NB4 (cell line): ENCODE measurements around the gene FLVCR1.
"Not testable (repeated sequence)": the region's sequence is repeated elsewhere in the genome, so short reads cannot be mapped to it uniquely, and the experiment has no call there.

ENCODE experiments used
- DNase-seq: peaks from one replicate; pipeline ENCODE4 v3.0.0; 2010; ENCODE audit warnings: low read depth
- H3K4me3 ChIP-seq: one replicate; pipeline ENCODE4 v1.5.1; 2011; ENCODE audit warnings: mild to moderate bottlenecking, low read depth, low read length, moderate library complexity
- MYC ChIP-seq: IDR thresholded peaks from 2 replicates; pipeline ENCODE4 v1.6.1; 2011; ENCODE audit warnings: low read depth, low read length
- POLR2A ChIP-seq: IDR thresholded peaks from 2 replicates; pipeline ENCODE4 v1.6.1; 2011; ENCODE audit warnings: mild to moderate bottlenecking; ENCODE audit not compliant: insufficient read length; ENCODE audit errors: extremely low read depth
- TF ChIP-seq, protein P1 (sequence below): IDR thresholded peaks from 2 replicates; pipeline ENCODE4 v1.6.1; 2011; ENCODE audit warnings: low read depth, low read length
- TF ChIP-seq, protein P2 (sequence below): IDR thresholded peaks from one replicate; pipeline ENCODE4 v1.5.1; 2012; ENCODE audit warnings: low read depth, low read length

FLVCR1 gene

GRCh38 chr1:212824201-212824600 is 33.9 kb upstream of the FLVCR1 start:
- no peak for DNase-seq
- H3K4me3 ChIP-seq: no peak overlapping the region
- no peak for TF ChIP-seq MYC

DNA sequence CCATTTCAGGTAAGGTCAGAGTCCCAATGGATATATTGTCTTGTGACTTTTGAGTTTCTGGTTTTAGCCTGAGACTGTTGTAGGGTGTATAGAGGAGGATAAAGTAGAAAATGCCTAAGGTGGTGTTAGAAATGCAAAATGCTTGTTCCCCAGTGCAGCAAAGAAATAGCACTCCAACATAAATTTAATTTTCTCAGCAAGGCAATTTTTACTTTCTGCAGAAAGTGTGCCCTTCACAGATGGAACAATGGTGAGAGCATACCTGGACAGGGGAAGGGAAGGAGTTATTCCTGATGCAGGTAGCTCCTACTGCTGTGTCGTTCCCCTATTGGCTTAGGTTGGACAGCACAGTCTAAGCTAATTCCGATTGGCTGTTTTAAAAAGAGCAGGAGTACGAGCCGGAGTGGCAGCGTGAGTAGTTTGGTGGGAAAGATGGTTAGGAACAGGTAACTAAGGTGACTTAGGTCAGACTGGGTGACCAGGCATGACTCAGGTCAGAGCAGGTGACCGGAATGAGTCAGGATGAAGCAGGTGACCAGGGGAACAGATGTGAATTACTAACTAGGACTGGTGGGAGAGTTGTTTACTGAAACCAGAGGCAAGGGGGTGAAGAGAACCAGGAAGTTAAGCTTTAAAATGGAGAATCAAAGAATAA is 32.1 kb upstream of the FLVCR1 start:
- H3K4me3 ChIP-seq: no peak overlapping the region
- no peak for DNase-seq
- TF ChIP-seq, protein P1, sequence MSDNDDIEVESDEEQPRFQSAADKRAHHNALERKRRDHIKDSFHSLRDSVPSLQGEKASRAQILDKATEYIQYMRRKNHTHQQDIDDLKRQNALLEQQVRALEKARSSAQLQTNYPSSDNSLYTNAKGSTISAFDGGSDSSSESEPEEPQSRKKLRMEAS: no peak
- TF ChIP-seq, protein P2, sequence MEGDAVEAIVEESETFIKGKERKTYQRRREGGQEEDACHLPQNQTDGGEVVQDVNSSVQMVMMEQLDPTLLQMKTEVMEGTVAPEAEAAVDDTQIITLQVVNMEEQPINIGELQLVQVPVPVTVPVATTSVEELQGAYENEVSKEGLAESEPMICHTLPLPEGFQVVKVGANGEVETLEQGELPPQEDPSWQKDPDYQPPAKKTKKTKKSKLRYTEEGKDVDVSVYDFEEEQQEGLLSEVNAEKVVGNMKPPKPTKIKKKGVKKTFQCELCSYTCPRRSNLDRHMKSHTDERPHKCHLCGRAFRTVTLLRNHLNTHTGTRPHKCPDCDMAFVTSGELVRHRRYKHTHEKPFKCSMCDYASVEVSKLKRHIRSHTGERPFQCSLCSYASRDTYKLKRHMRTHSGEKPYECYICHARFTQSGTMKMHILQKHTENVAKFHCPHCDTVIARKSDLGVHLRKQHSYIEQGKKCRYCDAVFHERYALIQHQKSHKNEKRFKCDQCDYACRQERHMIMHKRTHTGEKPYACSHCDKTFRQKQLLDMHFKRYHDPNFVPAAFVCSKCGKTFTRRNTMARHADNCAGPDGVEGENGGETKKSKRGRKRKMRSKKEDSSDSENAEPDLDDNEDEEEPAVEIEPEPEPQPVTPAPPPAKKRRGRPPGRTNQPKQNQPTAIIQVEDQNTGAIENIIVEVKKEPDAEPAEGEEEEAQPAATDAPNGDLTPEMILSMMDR: no peak
- TF ChIP-seq POLR2A (no peak), MYC (no peak)

DNA sequence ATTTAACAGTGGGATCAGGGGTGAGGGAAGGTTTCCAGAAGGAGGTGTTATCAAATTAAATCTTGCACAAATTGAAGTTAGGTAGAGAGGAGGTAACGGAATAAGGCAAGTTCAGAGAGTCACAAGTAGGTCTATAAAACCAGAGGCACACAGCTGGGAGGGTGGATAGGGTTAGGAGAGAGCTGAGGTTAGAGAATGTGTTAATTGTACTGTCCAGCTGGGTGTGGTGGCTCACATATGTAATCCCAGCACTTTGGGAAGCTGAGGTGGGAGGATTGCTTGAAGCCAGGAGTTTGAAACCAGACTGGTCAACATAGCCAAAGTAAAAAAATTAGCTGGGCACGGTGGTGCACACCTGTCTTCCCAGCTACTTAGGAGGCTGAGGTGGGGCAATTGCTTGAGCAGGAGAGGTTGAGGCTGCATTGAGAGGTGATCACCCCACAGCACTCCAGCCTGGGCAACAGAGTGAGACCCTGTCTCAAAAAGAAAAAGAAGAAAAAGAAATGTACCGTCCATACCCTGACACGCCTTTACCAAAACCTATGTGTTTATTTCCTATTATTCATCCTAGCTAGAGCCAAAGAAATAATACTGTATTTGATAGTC is 30.8 kb upstream of the FLVCR1 start:
- no peak overlapping the region for H3K4me3 ChIP-seq
- DNase-seq: no peak
- no peak for TF ChIP-seq POLR2A
- TF ChIP-seq, protein P1: no peak
- TF ChIP-seq, protein P2: no peak
- no peak for TF ChIP-seq MYC

- TF ChIP-seq, protein P2: no peak
- TF ChIP-seq, protein P1: no peak
- no peak for TF ChIP-seq MYC
- TF ChIP-seq POLR2A: no peak
- no peak for DNase-seq
- no peak overlapping the region for H3K4me3 ChIP-seq
Measured at GRCh38 chr1:212827831-212828278, 30.2 kb upstream of the FLVCR1 start.

DNA sequence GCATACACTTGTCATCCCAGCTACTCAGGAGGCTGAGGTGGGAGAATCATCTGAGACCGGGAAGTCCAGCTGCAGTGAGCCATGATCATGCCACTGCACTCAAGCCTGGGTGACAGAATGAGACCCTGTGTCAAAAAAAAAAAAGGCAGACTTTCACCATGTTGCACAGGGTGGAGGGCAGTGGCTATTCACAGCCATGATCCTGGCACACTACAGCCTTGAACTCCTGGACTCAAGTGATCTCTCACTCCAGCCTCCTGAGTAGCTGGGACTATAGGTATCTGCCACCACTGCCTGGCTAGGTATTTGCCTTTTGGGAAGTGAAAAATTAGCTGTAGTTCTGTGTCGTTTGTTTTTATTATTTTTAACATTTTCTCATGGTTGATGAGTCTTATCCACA is 29.7 kb upstream of the FLVCR1 start:
- no peak overlapping the region for H3K4me3 ChIP-seq
- DNase-seq: no peak
- TF ChIP-seq, protein P1: no peak
- no peak for TF ChIP-seq MYC
- TF ChIP-seq, protein P2: no peak

DNA sequence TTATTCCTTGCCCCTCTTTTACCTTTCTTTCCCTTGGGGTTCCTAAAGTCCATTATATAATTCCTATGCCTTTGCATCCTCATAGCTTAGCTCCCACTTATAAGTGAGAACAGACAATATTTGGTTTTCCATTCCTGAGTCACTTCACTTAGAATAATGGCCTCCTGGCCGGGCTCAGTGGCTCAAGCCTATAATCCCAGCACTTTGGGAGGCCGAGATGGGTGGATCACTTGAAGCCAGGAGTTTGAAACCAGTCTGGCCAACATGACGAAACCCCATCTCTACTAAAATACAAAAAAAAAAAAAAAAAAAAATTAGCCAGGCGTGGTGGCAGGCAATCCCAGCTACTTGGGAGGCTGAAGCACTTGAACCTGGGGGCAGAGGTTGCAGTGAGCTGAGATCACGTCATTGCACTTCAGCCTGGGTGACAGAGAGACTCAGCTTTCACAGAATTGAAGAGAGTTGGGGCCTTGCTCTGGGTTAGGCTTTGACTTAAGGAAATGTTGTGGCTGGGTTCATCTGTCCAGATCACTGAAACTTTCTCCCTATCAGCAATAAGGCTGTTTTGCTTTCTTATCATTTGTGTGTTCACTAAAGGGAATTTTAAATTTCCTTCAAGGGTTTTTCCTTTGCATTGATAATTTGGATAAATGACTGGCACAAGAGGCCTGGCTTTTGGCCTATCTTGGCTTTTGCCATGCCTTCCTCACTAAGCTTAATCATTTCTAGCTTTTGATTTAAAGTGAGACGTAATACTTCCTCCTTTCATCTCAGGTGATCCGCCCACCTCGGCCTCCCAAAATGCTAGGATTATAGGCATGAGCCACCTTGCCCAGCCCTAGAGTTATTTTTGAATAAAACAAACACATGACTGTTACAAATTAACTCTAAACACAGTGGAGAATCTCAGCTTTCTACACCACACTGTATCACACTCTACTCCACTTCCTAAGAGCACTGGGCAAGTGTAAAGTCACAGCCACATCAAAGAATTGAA is 24.6 kb upstream of the FLVCR1 start:
- H3K4me3 ChIP-seq, DNase-seq: not testable (repeated sequence)
